PC-3 (cell line): ENCODE data around the gene GZF1. TPM values are rescaled to one million over a fixed set of nuclear protein-coding genes. Genes with fewer than 3 reads are reported as not detected.

Experiments used
- ATAC-seq: fragments of 200-7000 bp; cut with Tn5 transposase; 2 replicates; pipeline ENCODE4 v1.9.1; 2020; ENCODE audit warnings: mild to moderate bottlenecking, moderate library complexity
- BruUV-seq: library from RNA; stranded (reverse); fragments of 400-500 nt; replicated peaks from 2 replicates; lab custom pipeline; 2021; lab: Mats Ljungman, UMichigan
- CTCF ChIA-PET: fragments of 300-600 bp; sonication (Branson Sonifier 250); formaldehyde crosslinking; loops from one replicate; lab custom pipeline; 2022; ENCODE audit warnings: antibody characterized with exemption; lab: Charles Lee
- POLR2A ChIA-PET: fragments of 300-600 bp; sonication (Branson Sonifier 250); formaldehyde crosslinking; loops from one replicate; lab custom pipeline; 2022; ENCODE audit warnings: antibody characterized with exemption; ENCODE audit not compliant: unreplicated experiment; lab: Charles Lee
- DNase-seq: peaks from one replicate; pipeline ENCODE4 v3.0.0-alpha.2; 2015
- H2AFZ ChIP-seq: fragments of 300-600 bp; sonication (generic); 2 replicates; pipeline ENCODE4 v1.6.0; 2016; ENCODE audit warnings: antibody characterized with exemption, low read length
- H3F3A ChIP-seq: fragments of 300-600 bp; sonication (generic); one replicate; pipeline ENCODE4 v1.6.0; 2017; ENCODE audit warnings: antibody characterized with exemption, low read length, control low read depth, mild to moderate bottlenecking; ENCODE audit not compliant: unreplicated experiment
- H3K27ac ChIP-seq: fragments of 300-600 bp; sonication (generic); 2 replicates; pipeline ENCODE4 v1.5.1; 2016; ENCODE audit warnings: mild to moderate bottlenecking, low read length
- H3K27me3 ChIP-seq: fragments of 300-600 bp; sonication (generic); 2 replicates; pipeline ENCODE4 v1.6.1; 2016; ENCODE audit warnings: low read length, mixed read lengths
- H3K36me3 ChIP-seq: fragments of 300-600 bp; sonication (generic); 2 replicates; pipeline ENCODE4 v1.6.1; 2016; ENCODE audit warnings: low read depth, mixed run types, low read length, mixed read lengths
- H3K4me1 ChIP-seq: fragments of 300-600 bp; sonication (generic); 2 replicates; pipeline ENCODE4 v1.5.1; 2016; ENCODE audit warnings: low read length; ENCODE audit not compliant: insufficient read depth
- H3K4me2 ChIP-seq: fragments of 300-600 bp; sonication (generic); 2 replicates; pipeline ENCODE4 v1.6.0; 2016; ENCODE audit warnings: low read length
- H3K4me3 ChIP-seq: fragments of 300-600 bp; sonication (generic); 2 replicates; pipeline ENCODE4 v1.5.1; 2016; ENCODE audit warnings: mild to moderate bottlenecking, low read length, mixed read lengths
- H3K79me2 ChIP-seq: fragments of 300-600 bp; sonication (generic); 2 replicates; pipeline ENCODE4 v1.6.1; 2017; ENCODE audit warnings: low read length, mixed read lengths
- H3K9ac ChIP-seq: fragments of 300-600 bp; sonication (generic); 2 replicates; pipeline ENCODE4 v1.6.0; 2016; ENCODE audit warnings: mild to moderate bottlenecking, low read length
- H3K9me2 ChIP-seq: fragments of 300-600 bp; sonication (generic); replicated peaks from 2 replicates; pipeline ENCODE4 v1.6.1; 2016; ENCODE audit warnings: mixed run types, low read length, mixed read lengths
- H3K9me3 ChIP-seq: fragments of 300-600 bp; sonication (generic); 2 replicates; pipeline ENCODE4 v1.6.1; 2016; ENCODE audit warnings: low read length, mixed read lengths
- H4K20me1 ChIP-seq: fragments of 300-600 bp; sonication (generic); 2 replicates; pipeline ENCODE4 v1.6.1; 2016; ENCODE audit warnings: low read length, mixed read lengths
- CTCF ChIP-seq: fragments of 300-600 bp; sonication (generic); conservative IDR thresholded peaks from 2 replicates; pipeline ENCODE4 v1.5.1; 2017; ENCODE audit warnings: antibody characterized with exemption, low read depth, mild to moderate bottlenecking, low read length
- EZH2 ChIP-seq: fragments of 300-600 bp; sonication (generic); IDR thresholded peaks from one replicate; pipeline ENCODE4 v1.6.1; 2017; ENCODE audit warnings: antibody characterized with exemption, mild to moderate bottlenecking, low read length; ENCODE audit not compliant: unreplicated experiment
- EZH2phosphoT487 ChIP-seq: fragments of 300-600 bp; sonication (generic); IDR thresholded peaks from 2 replicates; pipeline ENCODE4 v1.6.1; 2018; ENCODE audit warnings: mild to moderate bottlenecking, antibody characterized with exemption, low read length, borderline replicate concordance
- intact Hi-C: fragments of 100-400 bp; cut with micrococcal nuclease; formaldehyde crosslinking; loops from 2 replicates; pipeline ENCODE4 v1.9.0; 2023
- total RNA-seq: library from RNA; depleted of rRNA; stranded (reverse); fragments of >200 nt; gene quantifications from 2 replicates; pipeline ENCODE4 v1.2.3, GENCODE V29; 2014

Gene GZF1
- total RNA-seq, 1 experiment from 2014 or later, result 16.0 TPM

GRCh38 chr20:23314699-23315098, 47.3 kb upstream of the GZF1 start:
- DNase-seq, result no peak
- H4K20me1 ChIP-seq, result no peaks in the 10 kb centered on the region
- H3K4me1 ChIP-seq, result no peaks in the 10 kb centered on the region
- no peaks in the 10 kb centered on the region for H3F3A ChIP-seq
- no peaks in the 10 kb centered on the region for H3K79me2 ChIP-seq
- POLR2A ChIA-PET, result no interaction called here
- H3K9me2 ChIP-seq, result no peaks in the 10 kb centered on the region
- H3K4me3 ChIP-seq, result no peak overlapping the region
- no peak overlapping the region for H2AFZ ChIP-seq
- no peak overlapping the region for H3K27ac ChIP-seq
- no peak for ATAC-seq
- TF ChIP-seq EZH2 (no peak), EZH2phosphoT487 (no peak), CTCF (no peak)
- CTCF ChIA-PET, result no interaction called here
- H3K27me3 ChIP-seq, result peaks cover 69% of the 10 kb centered on the region
- no peak overlapping the region for H3K4me2 ChIP-seq
- no TSS peak for BruUV-seq
- no peaks in the 10 kb centered on the region for H3K9me3 ChIP-seq
- H3K9ac ChIP-seq, result no peak overlapping the region
- intact Hi-C loops, result no loop called here
- no peaks in the 10 kb centered on the region for H3K36me3 ChIP-seq

- Histone ChIP-seq H3K4me3 (no peak overlapping the region), H3F3A (no peaks in the 10 kb centered on the region), H3K4me1 (no peaks in the 10 kb centered on the region), H3K9me3 (no peaks in the 10 kb centered on the region), H3K4me2 (no peak overlapping the region), H3K27me3 (peaks cover 65% of the 10 kb centered on the region), H4K20me1 (no peaks in the 10 kb centered on the region), H3K9ac (no peak overlapping the region), H3K9me2 (no peaks in the 10 kb centered on the region), H3K27ac (no peak overlapping the region), H3K36me3 (no peaks in the 10 kb centered on the region), H3K79me2 (no peaks in the 10 kb centered on the region), H2AFZ (no peak overlapping the region)
- intact Hi-C loops, result no loop called here
- ATAC-seq (no peak), DNase-seq (no peak)
- BruUV-seq, result no TSS peak
- TF ChIP-seq EZH2phosphoT487, result no peak
- no peak for TF ChIP-seq CTCF
- no peak for TF ChIP-seq EZH2
- POLR2A ChIA-PET, result no interaction called here
- CTCF ChIA-PET, result no interaction called here
These were observed 46.9 kb upstream of the GZF1 start for GRCh38 chr20:23315099-23315498.

- no peak overlapping the region for H2AFZ ChIP-seq
- no peaks in the 10 kb centered on the region for H3K4me1 ChIP-seq
- TF ChIP-seq EZH2, result no peak
- no peak for TF ChIP-seq EZH2phosphoT487
- TF ChIP-seq CTCF, result no peak
- H3K9me2 ChIP-seq, result no peaks in the 10 kb centered on the region
- intact Hi-C loops, result no loop called here
- no peaks in the 10 kb centered on the region for H3F3A ChIP-seq
- no peak overlapping the region for H3K27ac ChIP-seq
- H3K4me2 ChIP-seq, result no peak overlapping the region
- DNase-seq, result no peak
- no peak for ATAC-seq
- no peak overlapping the region for H3K4me3 ChIP-seq
- POLR2A ChIA-PET, result no interaction called here
- no peaks in the 10 kb centered on the region for H4K20me1 ChIP-seq
- no peaks in the 10 kb centered on the region for H3K36me3 ChIP-seq
- no peak overlapping the region for H3K9ac ChIP-seq
- no peaks in the 10 kb centered on the region for H3K79me2 ChIP-seq
- CTCF ChIA-PET, result no interaction called here
- peaks cover 59% of the 10 kb centered on the region for H3K27me3 ChIP-seq
- BruUV-seq, result no TSS peak
- H3K9me3 ChIP-seq, result no peaks in the 10 kb centered on the region
These were observed 45.4 kb upstream of the GZF1 start for GRCh38 chr20:23316626-23317025.
